MM.1S (cell line): ENCODE data around the gene PKN1.

Source experiments
- CTCF ChIP-seq: fragments of 300-600 bp; sonication (generic); IDR thresholded peaks from 2 replicates; pipeline ENCODE4 v1.5.1; 2016; ENCODE audit warnings: antibody characterized with exemption, low read length, mixed read lengths
- EZH2 ChIP-seq: fragments of 300-600 bp; sonication (generic); optimal IDR thresholded peaks from 2 replicates; pipeline ENCODE3; 2017; ENCODE audit warnings: low read depth, mild to moderate bottlenecking, antibody characterized with exemption, low read length, mixed read lengths
- EZH2phosphoT487 ChIP-seq: fragments of 300-600 bp; sonication (generic); IDR thresholded peaks from 2 replicates; pipeline ENCODE4 v1.6.1; 2018; ENCODE audit warnings: antibody characterized with exemption, low read length

GRCh38 chr19:14516048-14516534, 83.0 kb downstream of the PKN1 start:
- TF ChIP-seq CTCF (no peak), EZH2phosphoT487 (no peak), EZH2 (no peak)
